ENCODE data around the gene HELZ2.

HELZ2 gene

GRCh38 chr20:63568170-63568981 is 5.7 kb downstream of the HELZ2 start:
- no peak for DNase-seq
- H3K36me3 ChIP-seq = no peaks in the 10 kb centered on the region; the same call in none of the 2 replicates
- no peak overlapping the region for H3K27ac ChIP-seq
- no peak overlapping the region for H3K4me3 ChIP-seq (ENCODE audit: low read depth, low read length)
- no peak for TF ChIP-seq CTCF (IDR thresholded peaks at IDR 0.05; ENCODE audit: low read depth, low read length)
- no peaks in the 10 kb centered on the region for H3K27me3 ChIP-seq (ENCODE audit: insufficient read depth, low read depth, severe bottlenecking)
- no peaks in the 10 kb centered on the region for H3K9me3 ChIP-seq (ENCODE audit: severe bottlenecking)

- Histone ChIP-seq H3K4me3 (ENCODE audit: low read depth, low read length) (no peak overlapping the region), H3K27ac (no peak overlapping the region), H3K36me3 (no peaks in the 10 kb centered on the region; the same call in none of the 2 replicates)
Measured at GRCh38 chr20:63567386-63568169, 6.5 kb downstream of the HELZ2 start.

GRCh38 chr20:63567136-63567385 is 7.0 kb downstream of the HELZ2 start:
- no peak for DNase-seq
- no peak overlapping the region for H3K4me3 ChIP-seq (ENCODE audit: low read depth, low read length)
- TF ChIP-seq CTCF (IDR thresholded peaks at IDR 0.05; ENCODE audit: low read depth, low read length) = no peak
- H3K36me3 ChIP-seq = no peaks in the 10 kb centered on the region; the same call in none of the 2 replicates
- H3K27me3 ChIP-seq (ENCODE audit: insufficient read depth, low read depth, severe bottlenecking) = no peaks in the 10 kb centered on the region
- H3K27ac ChIP-seq = no peak overlapping the region
- no peaks in the 10 kb centered on the region for H3K9me3 ChIP-seq (ENCODE audit: severe bottlenecking)

More at GRCh38 chr20:63567386-63568169, 6.5 kb downstream of the HELZ2 start:
- Histone ChIP-seq H3K9me3 (ENCODE audit: severe bottlenecking) (no peaks in the 10 kb centered on the region), H3K27me3 (ENCODE audit: insufficient read depth, low read depth, severe bottlenecking) (no peaks in the 10 kb centered on the region)
- DNase-seq = no peak
- TF ChIP-seq CTCF (IDR thresholded peaks at IDR 0.05; ENCODE audit: low read depth, low read length) = no peak

GRCh38 chr20:63566395-63567135 is 7.5 kb downstream of the HELZ2 start:
- no peaks in the 10 kb centered on the region; the same call in none of the 2 replicates for H3K36me3 ChIP-seq
- H3K9me3 ChIP-seq (ENCODE audit: severe bottlenecking) = no peaks in the 10 kb centered on the region
- H3K4me3 ChIP-seq (ENCODE audit: low read depth, low read length) = no peak overlapping the region
- H3K27ac ChIP-seq = no peak overlapping the region
- DNase-seq = no peak
- H3K27me3 ChIP-seq (ENCODE audit: insufficient read depth, low read depth, severe bottlenecking) = no peaks in the 10 kb centered on the region
- TF ChIP-seq CTCF (IDR thresholded peaks at IDR 0.05; ENCODE audit: low read depth, low read length) = no peak

- no peaks in the 10 kb centered on the region for H3K9me3 ChIP-seq (ENCODE audit: severe bottlenecking)
- no peak overlapping the region for H3K4me3 ChIP-seq (ENCODE audit: low read depth, low read length)
- H3K27me3 ChIP-seq (ENCODE audit: insufficient read depth, low read depth, severe bottlenecking) = no peaks in the 10 kb centered on the region
- TF ChIP-seq CTCF (IDR thresholded peaks at IDR 0.05; ENCODE audit: low read depth, low read length) = no peak
- H3K27ac ChIP-seq = no peak overlapping the region
- DNase-seq = no peak
- no peaks in the 10 kb centered on the region; the same call in none of the 2 replicates for H3K36me3 ChIP-seq
Measured at GRCh38 chr20:63565699-63566335, 8.2 kb downstream of the HELZ2 start.
